Measurements from ENCODE around the gene APOB.

APOB gene

GRCh38 chr2:21020668-21021288 lies 23.1 kb downstream of the APOB start:
- no peaks in the 10 kb centered on the region for H3K27me3 ChIP-seq (ENCODE audit: low read depth, low read length)
- no peaks in the 10 kb centered on the region for H3K9me3 ChIP-seq (ENCODE audit: control insufficient read depth in 1 of 2, low read length in 2 of 2)
- H3K36me3 ChIP-seq (ENCODE audit: control insufficient read depth in 1 of 2, insufficient read depth in 2 of 2, low read length in 2 of 2) = no peaks in the 10 kb centered on the region
- no peak overlapping the region for H3K4me3 ChIP-seq (ENCODE audit: low read depth in 1 of 2, low read length in 2 of 2)
- H3K4me1 ChIP-seq (ENCODE audit: control insufficient read depth in 1 of 2, insufficient read depth in 2 of 2, low read length in 2 of 2) = no peaks in the 10 kb centered on the region
- H3K27ac ChIP-seq (ENCODE audit: low read length) = no peak overlapping the region

- Histone ChIP-seq H3K27me3 (ENCODE audit: low read depth, low read length) (no peaks in the 10 kb centered on the region), H3K36me3 (ENCODE audit: control insufficient read depth in 1 of 2, insufficient read depth in 2 of 2, low read length in 2 of 2) (no peaks in the 10 kb centered on the region), H3K4me1 (ENCODE audit: control insufficient read depth in 1 of 2, insufficient read depth in 2 of 2, low read length in 2 of 2) (no peaks in the 10 kb centered on the region), H3K27ac (ENCODE audit: low read length) (no peak overlapping the region), H3K9me3 (ENCODE audit: control insufficient read depth in 1 of 2, low read length in 2 of 2) (no peaks in the 10 kb centered on the region), H3K4me3 (ENCODE audit: low read depth in 1 of 2, low read length in 2 of 2) (no peak overlapping the region)
Measured at GRCh38 chr2:21020031-21020667, 23.7 kb downstream of the APOB start.

- Histone ChIP-seq H3K27me3 (ENCODE audit: low read depth, low read length) (no peaks in the 10 kb centered on the region), H3K9me3 (ENCODE audit: control insufficient read depth in 1 of 2, low read length in 2 of 2) (no peaks in the 10 kb centered on the region), H3K27ac (ENCODE audit: low read length) (no peak overlapping the region), H3K4me3 (ENCODE audit: low read depth in 1 of 2, low read length in 2 of 2) (no peak overlapping the region), H3K36me3 (ENCODE audit: control insufficient read depth in 1 of 2, insufficient read depth in 2 of 2, low read length in 2 of 2) (no peaks in the 10 kb centered on the region), H3K4me1 (ENCODE audit: control insufficient read depth in 1 of 2, insufficient read depth in 2 of 2, low read length in 2 of 2) (no peaks in the 10 kb centered on the region)
Measured at GRCh38 chr2:21019678-21020021, 24.2 kb downstream of the APOB start.

GRCh38 chr2:21019000-21019677 lies 24.7 kb downstream of the APOB start:
- Histone ChIP-seq H3K4me1 (ENCODE audit: control insufficient read depth in 1 of 2, insufficient read depth in 2 of 2, low read length in 2 of 2) (no peaks in the 10 kb centered on the region), H3K36me3 (ENCODE audit: control insufficient read depth in 1 of 2, insufficient read depth in 2 of 2, low read length in 2 of 2) (no peaks in the 10 kb centered on the region), H3K27ac (ENCODE audit: low read length) (no peak overlapping the region), H3K27me3 (ENCODE audit: low read depth, low read length) (no peaks in the 10 kb centered on the region), H3K9me3 (ENCODE audit: control insufficient read depth in 1 of 2, low read length in 2 of 2) (no peaks in the 10 kb centered on the region), H3K4me3 (ENCODE audit: low read depth in 1 of 2, low read length in 2 of 2) (no peak overlapping the region)

GRCh38 chr2:21018290-21018689 lies 25.6 kb downstream of the APOB start:
- H3K4me3 ChIP-seq (ENCODE audit: low read depth in 1 of 2, low read length in 2 of 2) = no peak overlapping the region
- no peaks in the 10 kb centered on the region for H3K36me3 ChIP-seq (ENCODE audit: control insufficient read depth in 1 of 2, insufficient read depth in 2 of 2, low read length in 2 of 2)
- H3K27ac ChIP-seq (ENCODE audit: low read length) = no peak overlapping the region
- H3K9me3 ChIP-seq (ENCODE audit: control insufficient read depth in 1 of 2, low read length in 2 of 2) = no peaks in the 10 kb centered on the region
- no peaks in the 10 kb centered on the region for H3K4me1 ChIP-seq (ENCODE audit: control insufficient read depth in 1 of 2, insufficient read depth in 2 of 2, low read length in 2 of 2)
- H3K27me3 ChIP-seq (ENCODE audit: low read depth, low read length) = no peaks in the 10 kb centered on the region

- Histone ChIP-seq H3K4me3 (ENCODE audit: low read depth in 1 of 2, low read length in 2 of 2) (no peak overlapping the region), H3K36me3 (ENCODE audit: control insufficient read depth in 1 of 2, insufficient read depth in 2 of 2, low read length in 2 of 2) (no peaks in the 10 kb centered on the region), H3K9me3 (ENCODE audit: control insufficient read depth in 1 of 2, low read length in 2 of 2) (no peaks in the 10 kb centered on the region), H3K27ac (ENCODE audit: low read length) (no peak overlapping the region), H3K27me3 (ENCODE audit: low read depth, low read length) (no peaks in the 10 kb centered on the region), H3K4me1 (ENCODE audit: control insufficient read depth in 1 of 2, insufficient read depth in 2 of 2, low read length in 2 of 2) (no peaks in the 10 kb centered on the region)
Measured at GRCh38 chr2:21017748-21018276, 26.1 kb downstream of the APOB start.

- H3K27ac ChIP-seq (ENCODE audit: low read length) = no peak overlapping the region
- H3K4me1 ChIP-seq (ENCODE audit: control insufficient read depth in 1 of 2, insufficient read depth in 2 of 2, low read length in 2 of 2) = no peaks in the 10 kb centered on the region
- H3K4me3 ChIP-seq (ENCODE audit: low read depth in 1 of 2, low read length in 2 of 2) = no peak overlapping the region
- H3K9me3 ChIP-seq (ENCODE audit: control insufficient read depth in 1 of 2, low read length in 2 of 2) = no peaks in the 10 kb centered on the region
- H3K27me3 ChIP-seq (ENCODE audit: low read depth, low read length) = no peaks in the 10 kb centered on the region
- no peaks in the 10 kb centered on the region for H3K36me3 ChIP-seq (ENCODE audit: control insufficient read depth in 1 of 2, insufficient read depth in 2 of 2, low read length in 2 of 2)
Measured at GRCh38 chr2:21015281-21015645, 28.6 kb downstream of the APOB start.

GRCh38 chr2:21014364-21015280 lies 29.3 kb downstream of the APOB start:
- H3K36me3 ChIP-seq (ENCODE audit: control insufficient read depth in 1 of 2, insufficient read depth in 2 of 2, low read length in 2 of 2) = no peaks in the 10 kb centered on the region
- H3K27me3 ChIP-seq (ENCODE audit: low read depth, low read length) = no peaks in the 10 kb centered on the region
- H3K9me3 ChIP-seq (ENCODE audit: control insufficient read depth in 1 of 2, low read length in 2 of 2) = no peaks in the 10 kb centered on the region
- no peak overlapping the region for H3K4me3 ChIP-seq (ENCODE audit: low read depth in 1 of 2, low read length in 2 of 2)
- no peaks in the 10 kb centered on the region for H3K4me1 ChIP-seq (ENCODE audit: control insufficient read depth in 1 of 2, insufficient read depth in 2 of 2, low read length in 2 of 2)
- no peak overlapping the region for H3K27ac ChIP-seq (ENCODE audit: low read length)

- Histone ChIP-seq H3K4me3 (ENCODE audit: low read depth in 1 of 2, low read length in 2 of 2) (no peak overlapping the region), H3K36me3 (ENCODE audit: control insufficient read depth in 1 of 2, insufficient read depth in 2 of 2, low read length in 2 of 2) (no peaks in the 10 kb centered on the region), H3K27me3 (ENCODE audit: low read depth, low read length) (no peaks in the 10 kb centered on the region), H3K4me1 (ENCODE audit: control insufficient read depth in 1 of 2, insufficient read depth in 2 of 2, low read length in 2 of 2) (no peaks in the 10 kb centered on the region), H3K9me3 (ENCODE audit: control insufficient read depth in 1 of 2, low read length in 2 of 2) (no peaks in the 10 kb centered on the region), H3K27ac (ENCODE audit: low read length) (no peak overlapping the region)
Measured at GRCh38 chr2:21013043-21013816, 30.6 kb downstream of the APOB start.

- Histone ChIP-seq H3K27ac (ENCODE audit: low read length) (no peak overlapping the region), H3K4me1 (ENCODE audit: control insufficient read depth in 1 of 2, insufficient read depth in 2 of 2, low read length in 2 of 2) (no peaks in the 10 kb centered on the region), H3K36me3 (ENCODE audit: control insufficient read depth in 1 of 2, insufficient read depth in 2 of 2, low read length in 2 of 2) (no peaks in the 10 kb centered on the region), H3K27me3 (ENCODE audit: low read depth, low read length) (no peaks in the 10 kb centered on the region), H3K9me3 (ENCODE audit: control insufficient read depth in 1 of 2, low read length in 2 of 2) (no peaks in the 10 kb centered on the region), H3K4me3 (ENCODE audit: low read depth in 1 of 2, low read length in 2 of 2) (no peak overlapping the region)
Measured at GRCh38 chr2:21012557-21012937, 31.3 kb downstream of the APOB start.

Measured in muscle layer of duodenum (tissue), 2 donors.